Activated T-cell treated with anti-CD3 and anti-CD28 coated beads, Interleukin-2, amount 50 U/mL, for 4 hours (primary cell): ENCODE measurements around the gene ZC3H7B. TPM values are rescaled to one million over a fixed set of nuclear protein-coding genes. Genes with fewer than 3 reads are reported as not detected.

ENCODE experiments used
- ATAC-seq, 2 donors: fragments of 200-7000 bp; cut with Tn5 transposase; one replicate each; pipeline ENCODE4 v1.10.0; 2021
- DNase-seq: peaks from one replicate; pipeline ENCODE4 v3.0.0-alpha.2; 2020
- H3K27me3 Mint-ChIP-seq: one replicate; pipeline ENCODE4 v1.8.0; 2021; ENCODE audit warnings: low read depth, mixed read lengths
- H3K36me3 Mint-ChIP-seq: one replicate; pipeline ENCODE4 v1.8.0; 2022; ENCODE audit warnings: mixed read lengths; ENCODE audit not compliant: insufficient read depth
- H3K4me1 Mint-ChIP-seq: one replicate; pipeline ENCODE4 v1.8.0; 2021; ENCODE audit warnings: low read depth, mixed read lengths
- H3K4me3 Mint-ChIP-seq: one replicate; pipeline ENCODE4 v1.8.0; 2021; ENCODE audit warnings: mild to moderate bottlenecking, moderate library complexity, mixed read lengths
- H3K9me3 Mint-ChIP-seq: one replicate; pipeline ENCODE4 v1.8.0; 2021; ENCODE audit warnings: mixed read lengths
- total RNA-seq, 3 donors: library from RNA; stranded (reverse); gene quantifications; one replicate each; pipeline ENCODE4 v1.2.1, GENCODE V29; 2021

ZC3H7B gene
- total RNA-seq, 3 donors from 2014 or later: 57.0 to 62.4 (median 60.9) TPM

- Mint-ChIP-seq H3K9me3 (no peaks in the 10 kb centered on the region), H3K36me3 (peaks cover 18% of the 10 kb centered on the region), H3K4me3 (no peak overlapping the region), H3K27me3 (no peaks in the 10 kb centered on the region), H3K4me1 (peaks cover 7% of the 10 kb centered on the region)
- no peak for DNase-seq
- no peak for ATAC-seq
Observed at GRCh38 chr22:41332217-41332939, 31.1 kb downstream of the ZC3H7B start.

- Mint-ChIP-seq H3K4me1 (peaks cover 7% of the 10 kb centered on the region), H3K36me3 (peaks cover 18% of the 10 kb centered on the region), H3K27me3 (no peaks in the 10 kb centered on the region), H3K4me3 (no peak overlapping the region), H3K9me3 (no peaks in the 10 kb centered on the region)
- DNase-seq (no peak), ATAC-seq (no peak)
Observed at GRCh38 chr22:41333806-41334205, 32.5 kb downstream of the ZC3H7B start.

GRCh38 chr22:41334215-41334614 is 32.9 kb downstream of the ZC3H7B start:
- ATAC-seq (no peak), DNase-seq (no peak)
- Mint-ChIP-seq H3K27me3 (no peaks in the 10 kb centered on the region), H3K9me3 (no peaks in the 10 kb centered on the region), H3K4me3 (no peak overlapping the region), H3K4me1 (peaks cover 7% of the 10 kb centered on the region), H3K36me3 (peaks cover 18% of the 10 kb centered on the region)

GRCh38 chr22:41334951-41335635 is 33.8 kb downstream of the ZC3H7B start:
- ATAC-seq (no peak), DNase-seq (no peak)
- Mint-ChIP-seq H3K36me3 (peaks cover 18% of the 10 kb centered on the region), H3K4me3 (no peak overlapping the region), H3K9me3 (no peaks in the 10 kb centered on the region), H3K27me3 (no peaks in the 10 kb centered on the region), H3K4me1 (peaks cover 7% of the 10 kb centered on the region)

- H3K36me3 Mint-ChIP-seq: peaks cover 19% of the 10 kb centered on the region
- no peak for ATAC-seq
- no peaks in the 10 kb centered on the region for H3K9me3 Mint-ChIP-seq
- no peak overlapping the region for H3K4me3 Mint-ChIP-seq
- DNase-seq: no peak
- H3K27me3 Mint-ChIP-seq: no peaks in the 10 kb centered on the region
- H3K4me1 Mint-ChIP-seq: peaks cover 7% of the 10 kb centered on the region
Observed at GRCh38 chr22:41338614-41339212, 37.4 kb downstream of the ZC3H7B start.

- Mint-ChIP-seq H3K4me3 (no peak overlapping the region), H3K4me1 (peaks cover 7% of the 10 kb centered on the region), H3K9me3 (no peaks in the 10 kb centered on the region), H3K36me3 (peaks cover 12% of the 10 kb centered on the region), H3K27me3 (no peaks in the 10 kb centered on the region)
- DNase-seq (no peak), ATAC-seq (no peak)
Observed at GRCh38 chr22:41339823-41340222, 38.5 kb downstream of the ZC3H7B start.

GRCh38 chr22:41340357-41340756 is 39.0 kb downstream of the ZC3H7B start:
- Mint-ChIP-seq H3K9me3 (no peaks in the 10 kb centered on the region), H3K27me3 (no peaks in the 10 kb centered on the region), H3K36me3 (peaks cover 9% of the 10 kb centered on the region), H3K4me3 (no peak overlapping the region), H3K4me1 (peaks cover 7% of the 10 kb centered on the region)
- ATAC-seq (no peak), DNase-seq (no peak)

GRCh38 chr22:41341012-41341411 is 39.7 kb downstream of the ZC3H7B start:
- ATAC-seq (no peak), DNase-seq (no peak)
- H3K4me1 Mint-ChIP-seq: peaks cover under 1% of the 10 kb centered on the region
- no peak overlapping the region for H3K4me3 Mint-ChIP-seq
- no peaks in the 10 kb centered on the region for H3K9me3 Mint-ChIP-seq
- peaks cover 6% of the 10 kb centered on the region for H3K36me3 Mint-ChIP-seq
- no peaks in the 10 kb centered on the region for H3K27me3 Mint-ChIP-seq

- no peaks in the 10 kb centered on the region for H3K4me1 Mint-ChIP-seq
- peak; percentile 93 to 96 for ATAC-seq
- no peak for DNase-seq
- no peaks in the 10 kb centered on the region for H3K9me3 Mint-ChIP-seq
- H3K4me3 Mint-ChIP-seq: no peak overlapping the region
- H3K36me3 Mint-ChIP-seq: peaks cover 6% of the 10 kb centered on the region
- no peaks in the 10 kb centered on the region for H3K27me3 Mint-ChIP-seq
Observed at GRCh38 chr22:41341990-41342389, 40.7 kb downstream of the ZC3H7B start.

GRCh38 chr22:41343300-41343699 is 42.0 kb downstream of the ZC3H7B start:
- Mint-ChIP-seq H3K4me1 (no peaks in the 10 kb centered on the region), H3K9me3 (no peaks in the 10 kb centered on the region), H3K36me3 (peaks cover 11% of the 10 kb centered on the region), H3K27me3 (no peaks in the 10 kb centered on the region), H3K4me3 (no peak overlapping the region)
- ATAC-seq: no peak
- DNase-seq: no peak

GRCh38 chr22:41343717-41344116 is 42.4 kb downstream of the ZC3H7B start:
- no peak overlapping the region for H3K4me3 Mint-ChIP-seq
- H3K36me3 Mint-ChIP-seq: peaks cover 12% of the 10 kb centered on the region
- H3K9me3 Mint-ChIP-seq: no peaks in the 10 kb centered on the region
- DNase-seq: no peak
- no peak for ATAC-seq
- H3K27me3 Mint-ChIP-seq: no peaks in the 10 kb centered on the region
- no peaks in the 10 kb centered on the region for H3K4me1 Mint-ChIP-seq

- DNase-seq (no peak), ATAC-seq (no peak)
- no peaks in the 10 kb centered on the region for H3K4me1 Mint-ChIP-seq
- no peaks in the 10 kb centered on the region for H3K9me3 Mint-ChIP-seq
- H3K4me3 Mint-ChIP-seq: no peak overlapping the region
- peaks cover 16% of the 10 kb centered on the region for H3K36me3 Mint-ChIP-seq
- no peaks in the 10 kb centered on the region for H3K27me3 Mint-ChIP-seq
Observed at GRCh38 chr22:41344189-41344788, 43.0 kb downstream of the ZC3H7B start.

GRCh38 chr22:41345807-41346335 is 44.5 kb downstream of the ZC3H7B start:
- no peaks in the 10 kb centered on the region for H3K27me3 Mint-ChIP-seq
- no peak for DNase-seq
- no peaks in the 10 kb centered on the region for H3K4me1 Mint-ChIP-seq
- H3K9me3 Mint-ChIP-seq: no peaks in the 10 kb centered on the region
- H3K36me3 Mint-ChIP-seq: peaks cover 29% of the 10 kb centered on the region
- ATAC-seq: no peak
- H3K4me3 Mint-ChIP-seq: no peak overlapping the region

GRCh38 chr22:41347066-41347859 is 45.9 kb downstream of the ZC3H7B start:
- DNase-seq (no peak), ATAC-seq (no peak)
- H3K4me3 Mint-ChIP-seq: no peak overlapping the region
- H3K4me1 Mint-ChIP-seq: no peaks in the 10 kb centered on the region
- peaks cover 35% of the 10 kb centered on the region for H3K36me3 Mint-ChIP-seq
- no peaks in the 10 kb centered on the region for H3K9me3 Mint-ChIP-seq
- no peaks in the 10 kb centered on the region for H3K27me3 Mint-ChIP-seq
